Smooth muscle cell (in vitro differentiated cells): Measurements from ENCODE around the gene TOR3A. TPM values are rescaled to one million over a fixed set of nuclear protein-coding genes. Genes with fewer than 3 reads are reported as not detected.

Experiments
- DNase-seq: peaks from one replicate; lab custom pipeline; 2025; ENCODE audit not compliant: unreplicated experiment; lab: John Stamatoyannopoulos, UW
- H2AFZ ChIP-seq: fragments of 200-600 bp; sonication (generic); 2 replicates; pipeline ENCODE4 v1.6.0; 2016; ENCODE audit warnings: antibody characterized with exemption, low read depth, mild to moderate bottlenecking
- H3F3A ChIP-seq: fragments of 200-600 bp; sonication (generic); 2 replicates; pipeline ENCODE4 v1.6.0; 2017; ENCODE audit warnings: antibody characterized with exemption, low read depth
- H3K27ac ChIP-seq: fragments of 200-600 bp; sonication (generic); 2 replicates; pipeline ENCODE4 v1.5.1; 2016; ENCODE audit warnings: low read depth, mild to moderate bottlenecking
- H3K27me3 ChIP-seq: fragments of 200-600 bp; sonication (generic); 2 replicates; pipeline ENCODE4 v1.6.1; 2016; ENCODE audit warnings: low read depth, mild to moderate bottlenecking
- H3K36me3 ChIP-seq: fragments of 200-600 bp; sonication (generic); 2 replicates; pipeline ENCODE4 v1.5.1; 2016; ENCODE audit warnings: low read depth
- H3K4me1 ChIP-seq: fragments of 200-600 bp; sonication (generic); 2 replicates; pipeline ENCODE4 v1.5.1; 2016; ENCODE audit warnings: low read depth
- H3K4me2 ChIP-seq: fragments of 200-600 bp; sonication (generic); 2 replicates; pipeline ENCODE4 v1.6.0; 2016; ENCODE audit warnings: mild to moderate bottlenecking
- H3K4me3 ChIP-seq: fragments of 200-600 bp; sonication (generic); 2 replicates; pipeline ENCODE4 v1.5.1; 2016; ENCODE audit warnings: mild to moderate bottlenecking
- H3K79me2 ChIP-seq: fragments of 200-600 bp; sonication (generic); 2 replicates; pipeline ENCODE4 v1.6.0; 2016; ENCODE audit warnings: low read depth, mild to moderate bottlenecking
- H3K9ac ChIP-seq: fragments of 200-600 bp; sonication (generic); 2 replicates; pipeline ENCODE4 v1.6.0; 2016; ENCODE audit warnings: low read depth
- H3K9me3 ChIP-seq: fragments of 200-600 bp; sonication (generic); replicated peaks from 2 replicates; pipeline ENCODE4 v1.5.1; 2016; ENCODE audit warnings: low read depth
- H4K20me1 ChIP-seq: fragments of 200-600 bp; sonication (generic); 2 replicates; pipeline ENCODE4 v1.6.0; 2016; ENCODE audit warnings: low read depth
- CTCF ChIP-seq: fragments of 200-600 bp; sonication (generic); IDR thresholded peaks from 2 replicates; pipeline ENCODE4 v1.5.1; 2017; ENCODE audit warnings: borderline replicate concordance, mild to moderate bottlenecking, antibody characterized with exemption; ENCODE audit not compliant: insufficient read depth, poor library complexity, severe bottlenecking
- WGBS: methylation state at CpG from one replicate; pipeline ENCODE4 v1.1.7; 2016; ENCODE audit warnings: low lambda C conversion rate; 5-methylcytosine and 5-hydroxymethylcytosine counted together
- polyA plus RNA-seq: library from polyadenylated mRNA; unstranded; fragments of >200 nt; fragmentation: Nextera tagmentation; extraction: Ambion mirVana; gene quantifications from 2 replicates; pipeline ENCODE4 v1.2.1, GENCODE V29; 2016
- total RNA-seq: library from RNA; depleted of rRNA; stranded (reverse); fragments of >200 nt; gene quantifications from 2 replicates; pipeline ENCODE4 v1.2.3, GENCODE V29; 2014

The TOR3A gene
- total and polyA plus RNA-seq, 2 experiments from 2014 or later, result 13.0 to 16.6 TPM

DNA sequence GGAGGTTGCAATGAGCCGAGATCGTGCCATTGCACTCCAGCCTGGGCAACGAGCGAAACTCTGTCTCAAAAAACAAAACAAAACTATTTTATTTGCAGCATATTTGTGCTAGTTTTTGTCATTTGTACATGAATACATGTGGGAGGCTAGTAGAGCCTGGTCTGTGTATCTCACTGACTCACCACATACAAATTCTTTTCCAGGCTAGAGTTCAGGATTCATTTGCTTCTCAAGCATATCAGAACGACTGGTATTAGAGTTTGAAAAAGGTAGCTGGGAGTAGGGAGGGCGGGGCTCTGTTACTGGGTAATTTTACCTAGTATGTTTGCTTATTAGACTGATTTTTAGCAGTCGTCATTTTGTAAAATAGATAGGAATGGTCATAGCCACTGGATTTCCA lies 4.5 kb upstream of the TOR3A start:
- Histone ChIP-seq H3K9me3 (no peaks in the 10 kb centered on the region), H3K4me3 (no peak overlapping the region), H3K36me3 (no peaks in the 10 kb centered on the region), H2AFZ (no peak overlapping the region), H3K4me1 (no peaks in the 10 kb centered on the region), H3K27me3 (no peaks in the 10 kb centered on the region), H4K20me1 (no peaks in the 10 kb centered on the region), H3K9ac (no peak overlapping the region), H3K79me2 (no peaks in the 10 kb centered on the region), H3K27ac (peak overlapping the region; percentile 49), H3K4me2 (peak overlapping the region; percentile 49), H3F3A (peaks cover 8% of the 10 kb centered on the region)
- no peak for DNase-seq
- WGBS, result 83% methylated on average over 7 of the region's 7 CpGs
- TF ChIP-seq CTCF, result no peak

DNA sequence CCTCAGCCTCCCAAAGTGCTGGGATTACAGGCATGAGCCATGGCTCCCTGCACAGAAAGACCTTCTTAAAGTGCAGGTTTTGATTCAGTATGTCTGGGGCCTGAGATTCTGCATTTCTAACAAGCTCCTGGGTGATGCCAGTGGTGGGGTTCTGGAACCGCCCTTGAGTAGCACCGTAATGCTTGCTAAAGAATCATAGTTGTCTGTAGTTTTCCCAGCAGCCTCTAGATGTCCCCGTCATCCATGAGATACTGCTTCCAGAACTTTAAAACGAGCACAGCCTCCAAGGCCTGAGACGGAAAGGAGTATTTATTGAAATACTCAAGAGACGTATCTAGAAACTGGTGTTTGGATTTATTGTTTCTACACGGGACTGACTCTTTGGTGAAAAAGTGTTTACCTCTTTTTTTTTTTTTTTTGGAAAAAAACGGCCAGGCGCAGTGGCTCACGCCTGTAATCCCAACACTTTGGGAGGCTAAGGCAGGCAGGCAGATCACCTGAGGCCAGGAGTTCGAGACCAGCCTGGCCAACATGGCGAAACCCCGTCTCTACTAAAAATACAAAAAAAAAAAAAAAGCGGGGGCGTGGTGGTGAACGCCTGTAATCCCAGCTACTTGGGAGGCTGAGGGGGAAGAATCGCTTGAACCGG lies 2.6 kb upstream of the TOR3A start:
- TF ChIP-seq CTCF, result peak; percentile 65
- DNase-seq, result no peak

GRCh38 chr1:179080866-179081686 lies 794 bp upstream of the TOR3A start:
- H3K4me2 ChIP-seq, result peak overlapping the region; percentile 96
- no peaks in the 10 kb centered on the region for H3K79me2 ChIP-seq
- H3K4me1 ChIP-seq, result peaks cover 6% of the 10 kb centered on the region
- no peaks in the 10 kb centered on the region for H3K27me3 ChIP-seq
- no peak overlapping the region for H3K9ac ChIP-seq
- no peaks in the 10 kb centered on the region for H3K36me3 ChIP-seq
- peak overlapping the region; percentile 76 for H3K4me3 ChIP-seq
- no peak for DNase-seq
- H3K9me3 ChIP-seq, result no peaks in the 10 kb centered on the region
- H4K20me1 ChIP-seq, result no peaks in the 10 kb centered on the region
- peak overlapping the region; percentile 47 for H2AFZ ChIP-seq
- no peak for TF ChIP-seq CTCF
- 61% methylated on average over 18 of the region's 18 CpGs for WGBS
- peak overlapping the region; percentile 30 for H3K27ac ChIP-seq
- H3F3A ChIP-seq, result peaks cover 8% of the 10 kb centered on the region

More for the DNA sequence above, 2.6 kb upstream of the TOR3A start:
- Histone ChIP-seq H3K36me3 (no peaks in the 10 kb centered on the region), H3K9ac (no peak overlapping the region), H3K4me2 (no peak overlapping the region), H4K20me1 (no peaks in the 10 kb centered on the region), H3K27ac (no peak overlapping the region), H3K27me3 (no peaks in the 10 kb centered on the region), H2AFZ (no peak overlapping the region), H3K79me2 (no peaks in the 10 kb centered on the region), H3K4me3 (no peak overlapping the region), H3K4me1 (peaks cover 6% of the 10 kb centered on the region), H3K9me3 (no peaks in the 10 kb centered on the region), H3F3A (peaks cover 8% of the 10 kb centered on the region)
- WGBS, result 62% methylated on average over 18 of the region's 18 CpGs
